Measurements from ENCODE around the gene APEH. TPM values are rescaled to one million over a fixed set of nuclear protein-coding genes. Genes with fewer than 3 reads are reported as not detected.
A peak's percentile ranks its signal among the peaks of the same experiment; 100 is the strongest.

Gene APEH
- total and polyA plus RNA-seq, 2 of the 13 experiments (the other 11 are each of a cell fraction or from before 2014, with no cell fraction given), result 116 to 130 TPM

GRCh38 chr3:49671291-49672288 lies 2.6 kb upstream of the APEH start (continued):
- TF ChIP-seq FUBP1 (CRISPR knock-in tag; IDR thresholded peaks at IDR 0.05; ENCODE audit: borderline replicate concordance) (peak; percentile 29; the same call in 1 of the 2 replicates), ZNF768 (CRISPR knock-in tag; IDR thresholded peaks at IDR 0.05) (peak; percentile 80), YY1 (IDR thresholded peaks at IDR 0.05; ENCODE audit: insufficient read depth, insufficient replicate concordance, low read depth, low read length) (peak; percentile 49), FOXJ3 (CRISPR knock-in tag; IDR thresholded peaks at IDR 0.05; ENCODE audit: borderline replicate concordance) (peak; percentile 70), FOXC1 (CRISPR knock-in tag; IDR thresholded peaks at IDR 0.05; ENCODE audit: borderline replicate concordance) (no peak), ZNF44 (CRISPR knock-in tag; IDR thresholded peaks at IDR 0.05) (no peak), U2AF2 (IDR thresholded peaks at IDR 0.05; ENCODE audit: low read depth, low read length) (no peak), ZBTB39 (CRISPR knock-in tag; IDR thresholded peaks at IDR 0.05) (no peak), FOXO1 (CRISPR knock-in tag; IDR thresholded peaks at IDR 0.05) (peak; percentile 81), JUND (CRISPR knock-in tag; IDR thresholded peaks at IDR 0.05) (0 out of 2 replicates have a peak, but pooled peaks have one; percentile 20), ZBTB2 (CRISPR knock-in tag; IDR thresholded peaks at IDR 0.05; ENCODE audit: low read depth) (no peak), DRAP1 (CRISPR knock-in tag; IDR thresholded peaks at IDR 0.05) (0 out of 2 replicates have a peak, but pooled peaks have one; percentile 11), ZC3H13 (CRISPR knock-in tag; IDR thresholded peaks at IDR 0.05) (0 out of 2 replicates have a peak, but pooled peaks have one; percentile 38), TGIF2 (CRISPR knock-in tag; IDR thresholded peaks at IDR 0.05) (peak; percentile 58; the same call in 1 of the 2 replicates), MYC (CRISPR knock-in tag; IDR thresholded peaks at IDR 0.05; ENCODE audit: borderline replicate concordance) (no peak; the same call in 1 of the 2 replicates), ZNF776 (CRISPR knock-in tag; IDR thresholded peaks at IDR 0.05) (no peak), NR2F6 (IDR thresholded peaks at IDR 0.05) (peak; percentile 66), NR2F6 (CRISPR knock-in tag; IDR thresholded peaks at IDR 0.05) (peak; percentile 82), ZNF503 (CRISPR knock-in tag; IDR thresholded peaks at IDR 0.05) (no peak), KMT2B (CRISPR knock-in tag; IDR thresholded peaks at IDR 0.05) (peak; percentile 36; the same call in 1 of the 2 replicates), SOX5 (CRISPR knock-in tag; IDR thresholded peaks at IDR 0.05; ENCODE audit: borderline replicate concordance) (peak; percentile 86), MED1 (CRISPR knock-in tag; IDR thresholded peaks at IDR 0.05) (peak; percentile 79)
